Stimulated activated CD8-positive, alpha-beta memory T cell treated with anti-CD3 and anti-CD28 coated beads, Interleukin-12 subunit alpha, Interleukin-12 subunit beta, amount 100 ng/mL, for 1 hour (primary cell): ENCODE data around the gene NRXN2.
A peak's percentile ranks its signal among the peaks of the same experiment; 100 is the strongest.

Experiments
- DNase-seq: peaks from one replicate; pipeline ENCODE4 v3.0.0-alpha.2; 2020; ENCODE audit warnings: low read depth

Gene NRXN2

GRCh38 chr11:64743591-64744543, 20.9 kb upstream of the NRXN2 start, which contains the start of gene RASGRP2:
RASGRP2 (minus strand) TSS chr11:64744142; CDS start chr11:64742866, 1,276 bp downstream.
- peak; percentile 82 for DNase-seq

- DNase-seq, result peak; percentile 61
These were observed 20.0 kb upstream of the NRXN2 start for GRCh38 chr11:64742889-64743590.

GRCh38 chr11:64742087-64742888, 19.3 kb upstream of the NRXN2 start:
- no peak for DNase-seq

- no peak for DNase-seq
These were observed 18.5 kb upstream of the NRXN2 start for GRCh38 chr11:64741375-64742086.

DNA sequence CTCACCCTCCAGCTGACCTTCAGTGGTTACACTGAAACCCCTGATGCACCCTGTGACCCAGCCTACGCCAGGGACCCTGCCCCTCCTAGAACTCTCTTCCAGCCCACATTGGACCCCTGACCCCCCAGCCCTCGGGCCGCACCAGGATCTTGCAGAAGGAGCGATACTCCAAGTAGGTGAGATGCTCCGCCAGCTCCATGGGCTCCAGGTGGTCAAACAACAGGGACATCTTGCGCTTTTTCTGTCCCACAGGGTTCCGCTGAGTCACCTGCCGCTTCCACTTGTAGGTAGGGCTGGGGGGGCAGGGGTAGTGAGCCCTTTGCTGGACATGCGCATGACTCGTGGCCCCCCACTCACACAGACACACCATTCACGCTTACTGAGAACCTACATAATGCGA, 16.9 kb upstream of the NRXN2 start:
- no peak for DNase-seq

DNA sequence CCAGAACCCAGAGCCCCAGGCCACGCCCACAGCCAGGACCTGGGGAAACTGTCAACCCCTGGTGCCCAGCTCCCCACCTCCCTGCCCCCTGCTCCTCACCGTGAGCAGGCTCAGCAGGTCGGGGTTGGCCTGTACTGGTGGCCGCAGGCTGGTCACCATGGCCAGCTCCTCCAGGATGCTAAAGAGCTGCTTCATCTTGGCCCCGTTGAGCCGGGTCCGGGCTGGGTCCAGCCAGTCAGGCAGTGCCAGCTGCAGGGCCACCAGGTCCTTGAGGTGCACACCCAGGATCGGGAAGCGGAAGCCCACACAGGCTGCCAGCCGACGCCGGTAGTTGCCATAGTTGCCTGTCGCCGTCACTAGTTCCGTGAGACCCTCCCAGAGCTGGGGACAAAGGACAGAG, 13.7 kb upstream of the NRXN2 start:
- DNase-seq, result no peak

DNA sequence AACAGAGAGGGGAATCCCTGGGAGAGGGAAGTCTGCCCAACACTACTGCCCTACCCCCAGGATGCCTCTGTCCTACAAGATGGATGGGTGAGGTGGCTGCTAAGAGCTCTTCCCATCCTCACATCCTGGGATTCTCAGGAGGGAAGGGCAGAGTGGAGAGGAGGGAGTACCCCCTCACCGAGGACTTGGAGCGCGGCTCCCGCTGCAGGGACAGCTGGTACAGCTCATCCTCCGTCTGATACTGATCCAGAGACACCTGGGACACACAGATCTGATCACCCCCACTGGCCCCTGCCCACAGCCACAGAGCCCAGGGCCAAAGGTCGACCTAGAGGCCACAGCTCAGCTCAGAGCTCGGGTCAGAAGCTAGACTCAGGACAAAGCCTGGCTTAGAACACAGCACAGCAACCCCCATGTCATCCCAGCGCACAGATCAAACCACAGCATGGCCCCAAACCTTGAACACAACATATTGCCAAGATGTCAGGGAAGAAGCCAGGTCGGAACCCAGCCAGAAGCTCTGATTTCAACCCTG, 12.8 kb upstream of the NRXN2 start:
- no peak for DNase-seq

GRCh38 chr11:64734811-64735724, 12.1 kb upstream of the NRXN2 start:
- DNase-seq, result no peak

- DNase-seq, result no peak
These were observed 8.6 kb upstream of the NRXN2 start for GRCh38 chr11:64731601-64732000.

GRCh38 chr11:64729851-64730382, 6.9 kb upstream of the NRXN2 start:
- no peak for DNase-seq

- no peak for DNase-seq
These were observed 5.9 kb upstream of the NRXN2 start for GRCh38 chr11:64728757-64729365.

DNA sequence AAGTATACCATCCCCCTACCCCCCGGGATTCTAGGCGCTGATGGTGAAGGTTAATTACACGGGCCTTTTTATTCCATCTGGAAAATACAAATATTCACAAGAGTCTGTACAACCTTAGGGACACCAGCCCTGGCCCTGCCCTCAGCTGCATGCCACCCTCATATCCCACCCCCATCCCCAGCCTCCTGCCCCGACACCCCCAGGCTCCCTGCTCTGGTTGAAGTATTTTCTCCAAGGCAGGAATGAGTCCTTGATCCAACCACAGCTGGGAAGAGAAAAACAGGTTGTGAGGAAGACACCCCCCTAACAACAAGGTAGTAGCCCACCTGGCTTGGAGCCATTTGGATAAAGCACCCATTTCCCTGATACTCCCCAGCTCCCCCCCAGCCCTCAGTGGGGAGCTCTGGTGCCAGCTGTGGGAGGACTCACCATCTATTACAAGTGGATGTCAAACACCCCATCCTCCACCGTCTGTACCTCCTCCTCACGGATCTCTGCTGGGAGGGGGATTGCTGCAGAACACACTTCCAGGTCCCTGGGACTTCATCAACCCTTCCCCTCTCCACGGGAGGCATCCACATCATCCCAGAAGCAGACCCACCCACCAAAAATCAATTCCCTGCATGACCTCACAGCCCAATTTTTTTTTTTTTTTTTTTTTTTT, 4.0 kb upstream of the NRXN2 start:
- DNase-seq, result no peak

GRCh38 chr11:64726211-64726641, 3.2 kb upstream of the NRXN2 start:
- DNase-seq, result no peak

GRCh38 chr11:64724863-64725532, 2.0 kb upstream of the NRXN2 start:
- DNase-seq, result no peak

GRCh38 chr11:64723907-64724862, 1.2 kb upstream of the NRXN2 start:
- DNase-seq, result no peak

DNA sequence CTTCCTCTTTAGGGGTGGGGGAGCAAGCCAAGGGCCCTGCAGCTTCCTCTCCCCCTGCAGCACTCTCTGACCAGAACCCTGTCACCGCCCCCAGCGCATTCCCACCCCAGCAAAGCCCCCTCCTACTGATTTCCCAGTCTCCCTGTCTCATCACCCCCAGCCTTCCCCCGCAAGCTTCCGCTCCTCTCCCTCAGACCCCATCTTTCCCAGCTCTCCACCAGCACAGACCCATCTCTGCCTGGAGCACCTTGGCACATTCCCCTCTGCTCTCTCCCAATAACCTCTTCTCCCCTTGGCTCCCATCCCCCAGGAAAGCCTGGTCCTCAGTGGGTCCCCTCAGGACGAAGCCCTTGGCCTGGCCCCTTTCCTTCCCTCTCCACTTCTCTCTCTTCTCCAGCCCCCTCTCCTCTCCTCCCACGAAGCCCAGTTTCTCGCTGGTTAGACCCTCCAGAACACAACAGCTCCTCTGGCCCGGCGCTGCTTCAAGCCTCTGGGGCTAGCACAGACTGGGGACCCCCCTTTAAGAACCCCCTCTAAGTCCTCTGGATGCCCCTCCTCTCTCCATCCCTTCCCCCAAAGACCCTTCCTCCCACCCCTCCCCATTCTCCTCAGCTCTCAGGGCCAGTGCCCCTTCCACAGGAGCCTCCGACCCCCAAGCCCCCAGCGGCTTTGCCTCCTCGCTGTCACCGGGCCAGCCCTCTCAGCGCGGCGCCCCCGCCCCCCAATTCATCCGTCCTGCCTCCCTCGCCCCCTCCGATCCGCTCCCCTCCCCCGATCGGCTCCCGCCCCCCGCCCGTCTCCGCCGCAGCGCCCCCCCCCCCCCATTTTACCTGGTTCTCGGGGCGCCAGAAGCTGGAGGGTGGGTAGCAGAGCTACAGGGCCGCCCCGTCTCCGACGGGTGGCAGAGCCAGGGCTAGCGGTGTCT, 594 bp downstream of the NRXN2 start:
- no peak for DNase-seq
